IPS-18a (cell line): ENCODE measurements around the gene AQP2.

Experiments used
- H3K27ac ChIP-seq: one replicate; pipeline ENCODE4 v1.5.1; 2013; ENCODE audit warnings: low read length
- H3K27me3 ChIP-seq: one replicate; pipeline ENCODE4 v1.6.1; 2013; ENCODE audit warnings: mild to moderate bottlenecking, low read length; ENCODE audit not compliant: control insufficient read depth, insufficient read depth
- H3K36me3 ChIP-seq: one replicate; pipeline ENCODE4 v1.6.1; 2013; ENCODE audit warnings: low read depth, low read length; ENCODE audit not compliant: control insufficient read depth
- H3K4me1 ChIP-seq: one replicate; pipeline ENCODE4 v1.6.1; 2013; ENCODE audit warnings: low read depth, low read length; ENCODE audit not compliant: control insufficient read depth
- H3K4me3 ChIP-seq: one replicate; pipeline ENCODE4 v1.5.1; 2013; ENCODE audit warnings: low read length
- H3K9ac ChIP-seq: one replicate; pipeline ENCODE4 v1.6.1; 2013; ENCODE audit warnings: mild to moderate bottlenecking, low read length, moderate library complexity
- H3K9me3 ChIP-seq: one replicate; pipeline ENCODE4 v1.6.1; 2013; ENCODE audit warnings: low read depth, low read length; ENCODE audit not compliant: control insufficient read depth

The AQP2 gene

GRCh38 chr12:49953151-49953550 is 2.6 kb downstream of the AQP2 start:
- Histone ChIP-seq H3K9me3 (no peaks in the 10 kb centered on the region), H3K4me1 (no peaks in the 10 kb centered on the region), H3K4me3 (no peak overlapping the region), H3K27ac (no peak overlapping the region), H3K27me3 (peaks cover 9% of the 10 kb centered on the region), H3K36me3 (no peaks in the 10 kb centered on the region), H3K9ac (no peak overlapping the region)

- peaks cover 13% of the 10 kb centered on the region for H3K27me3 ChIP-seq
Observed at GRCh38 chr12:49953961-49954846, 3.7 kb downstream of the AQP2 start.

GRCh38 chr12:49954863-49955830 is 4.6 kb downstream of the AQP2 start:
- Histone ChIP-seq H3K4me3 (no peak overlapping the region), H3K4me1 (peaks cover 12% of the 10 kb centered on the region), H3K36me3 (no peaks in the 10 kb centered on the region), H3K9ac (no peak overlapping the region), H3K9me3 (no peaks in the 10 kb centered on the region), H3K27ac (no peak overlapping the region), H3K27me3 (peaks cover 22% of the 10 kb centered on the region)

More at GRCh38 chr12:49953961-49954846, 3.7 kb downstream of the AQP2 start:
- Histone ChIP-seq H3K27ac (no peak overlapping the region), H3K4me3 (no peak overlapping the region), H3K9ac (no peak overlapping the region), H3K36me3 (no peaks in the 10 kb centered on the region), H3K9me3 (no peaks in the 10 kb centered on the region), H3K4me1 (peaks cover 2% of the 10 kb centered on the region)

- Histone ChIP-seq H3K36me3 (no peaks in the 10 kb centered on the region), H3K4me3 (no peak overlapping the region), H3K9me3 (no peaks in the 10 kb centered on the region), H3K4me1 (peaks cover 17% of the 10 kb centered on the region), H3K27me3 (peaks cover 31% of the 10 kb centered on the region), H3K27ac (no peak overlapping the region), H3K9ac (no peak overlapping the region)
Observed at GRCh38 chr12:49955899-49956662, 5.5 kb downstream of the AQP2 start.

- H3K4me1 ChIP-seq: peaks cover 17% of the 10 kb centered on the region
- no peak overlapping the region for H3K4me3 ChIP-seq
- H3K27me3 ChIP-seq: peaks cover 36% of the 10 kb centered on the region
- H3K9ac ChIP-seq: no peak overlapping the region
- no peaks in the 10 kb centered on the region for H3K36me3 ChIP-seq
- no peak overlapping the region for H3K27ac ChIP-seq
- H3K9me3 ChIP-seq: no peaks in the 10 kb centered on the region
Observed at GRCh38 chr12:49956663-49957569, 6.4 kb downstream of the AQP2 start.

- no peaks in the 10 kb centered on the region for H3K9me3 ChIP-seq
- H3K4me1 ChIP-seq: peaks cover 17% of the 10 kb centered on the region
- no peaks in the 10 kb centered on the region for H3K36me3 ChIP-seq
- H3K9ac ChIP-seq: no peak overlapping the region
- H3K4me3 ChIP-seq: no peak overlapping the region
- H3K27me3 ChIP-seq: peaks cover 42% of the 10 kb centered on the region
- no peak overlapping the region for H3K27ac ChIP-seq
Observed at GRCh38 chr12:49957570-49957967, 7.0 kb downstream of the AQP2 start.

- H3K4me3 ChIP-seq: no peak overlapping the region
- no peak overlapping the region for H3K27ac ChIP-seq
- no peaks in the 10 kb centered on the region for H3K36me3 ChIP-seq
- H3K9me3 ChIP-seq: no peaks in the 10 kb centered on the region
- H3K27me3 ChIP-seq: peaks cover 57% of the 10 kb centered on the region
- peaks cover 17% of the 10 kb centered on the region for H3K4me1 ChIP-seq
- no peak overlapping the region for H3K9ac ChIP-seq
Observed at GRCh38 chr12:49959685-49960473, 9.3 kb downstream of the AQP2 start.

GRCh38 chr12:49960474-49961110 is 10.1 kb downstream of the AQP2 start:
- Histone ChIP-seq H3K4me1 (peaks cover 17% of the 10 kb centered on the region), H3K27me3 (peaks cover 56% of the 10 kb centered on the region), H3K9me3 (no peaks in the 10 kb centered on the region), H3K4me3 (peak overlapping the region; percentile 42), H3K9ac (no peak overlapping the region), H3K27ac (no peak overlapping the region), H3K36me3 (no peaks in the 10 kb centered on the region)

GRCh38 chr12:49961111-49961922 is 10.8 kb downstream of the AQP2 start, which contains the start of gene AQP5:
AQP5 (plus strand) TSS chr12:49961872; CDS start chr12:49962018, 146 bp downstream.
- H3K9me3 ChIP-seq: no peaks in the 10 kb centered on the region
- H3K27ac ChIP-seq: no peak within 1 kb of the TSS
- H3K4me3 ChIP-seq: peak within 1 kb of the TSS; percentile 42
- no peaks in the 10 kb centered on the region for H3K36me3 ChIP-seq
- H3K9ac ChIP-seq: no peak within 1 kb of the TSS
- H3K27me3 ChIP-seq: peaks cover 56% of the 10 kb centered on the region
- H3K4me1 ChIP-seq: peaks cover 17% of the 10 kb centered on the region
